IMR-90 (cell line): ENCODE data around the gene RAD51B. TPM values are rescaled to one million over a fixed set of nuclear protein-coding genes. Genes with fewer than 3 reads are reported as not detected.

Experiments
- ATAC-seq: fragments of 200-7000 bp; cut with Tn5 transposase; 2 replicates; pipeline ENCODE4 v1.9.1; 2020; ENCODE audit warnings: low read depth, mild to moderate bottlenecking, moderate library complexity
- BruUV-seq: library from RNA; stranded (reverse); fragments of 400-500 nt; replicated peaks from 2 replicates; lab custom pipeline; 2021; lab: Mats Ljungman, UMichigan
- CTCF ChIA-PET: fragments of 300-600 bp; formaldehyde crosslinking; extraction: SDS; loops from one replicate; lab custom pipeline; 2021; ENCODE audit warnings: antibody characterized with exemption; lab: Yijun Ruan, JAX
- POLR2A ChIA-PET: fragments of 300-600 bp; sonication (Branson Sonifier 250); formaldehyde crosslinking; loops from one replicate; lab custom pipeline; 2022; ENCODE audit warnings: antibody characterized with exemption; ENCODE audit not compliant: unreplicated experiment; lab: Charles Lee
- DNase-seq: peaks from one replicate; pipeline ENCODE4 v3.0.0; 2013
- H2AFZ ChIP-seq: replicated peaks from 2 replicates; pipeline ENCODE3; 2013; ENCODE audit warnings: low read length, mild to moderate bottlenecking; ENCODE audit not compliant: poor library complexity
- H2AK5ac ChIP-seq: 2 replicates; pipeline ENCODE4 v1.6.1; 2013; ENCODE audit warnings: low read depth, low read length, inconsistent platforms
- H2AK9ac ChIP-seq: replicated peaks from 2 replicates; pipeline ENCODE3; 2013; ENCODE audit warnings: mild to moderate bottlenecking, low read depth, low read length, moderate library complexity; ENCODE audit not compliant: poor library complexity
- H2BK120ac ChIP-seq: 2 replicates; pipeline ENCODE4 v1.6.1; 2013; ENCODE audit warnings: low read depth, low read length, inconsistent platforms
- H2BK15ac ChIP-seq: 3 replicates; pipeline ENCODE4 v1.6.1; 2013; ENCODE audit warnings: low read depth, low read length, inconsistent platforms
- H2BK20ac ChIP-seq: 2 replicates; pipeline ENCODE4 v1.6.1; 2013; ENCODE audit warnings: low read depth, mild to moderate bottlenecking, inconsistent platforms, low read length, moderate library complexity
- H2BK5ac ChIP-seq: 2 replicates; pipeline ENCODE4 v1.6.1; 2013; ENCODE audit warnings: mild to moderate bottlenecking, low read depth, low read length, inconsistent platforms; ENCODE audit not compliant: poor library complexity, severe bottlenecking
- H3K14ac ChIP-seq: replicated peaks from 2 replicates; pipeline ENCODE4 v1.6.1; 2013; ENCODE audit warnings: low read depth, low read length, inconsistent platforms
- H3K18ac ChIP-seq: 2 replicates; pipeline ENCODE4 v1.6.1; 2013; ENCODE audit warnings: low read depth, low read length, control low read depth
- H3K23ac ChIP-seq: 2 replicates; pipeline ENCODE4 v1.6.1; 2013; ENCODE audit warnings: low read depth, low read length, inconsistent platforms
- H3K27ac ChIP-seq: 2 replicates; pipeline ENCODE4 v1.5.1; 2013; ENCODE audit warnings: mild to moderate bottlenecking, control low read depth, low read length; ENCODE audit not compliant: insufficient read depth
- H3K27me3 ChIP-seq: 2 replicates; pipeline ENCODE4 v1.6.1; 2013; ENCODE audit warnings: low read length; ENCODE audit not compliant: control insufficient read depth, insufficient read depth
- H3K36me3 ChIP-seq: 2 replicates; pipeline ENCODE4 v1.6.1; 2013; ENCODE audit warnings: low read length, mixed read lengths; ENCODE audit not compliant: control insufficient read depth, insufficient read depth
- H3K4ac ChIP-seq: 2 replicates; pipeline ENCODE4 v1.6.1; 2013; ENCODE audit warnings: low read depth, low read length, inconsistent platforms
- H3K4me1 ChIP-seq: 2 replicates; pipeline ENCODE4 v1.6.1; 2013; ENCODE audit warnings: low read length, mixed read lengths; ENCODE audit not compliant: control insufficient read depth, insufficient read depth
- H3K4me2 ChIP-seq: 2 replicates; pipeline ENCODE4 v1.6.1; 2013; ENCODE audit warnings: low read depth, mild to moderate bottlenecking, control low read depth, low read length, moderate library complexity
- H3K4me3 ChIP-seq: 2 replicates; pipeline ENCODE4 v1.5.1; 2013; ENCODE audit warnings: low read depth, mild to moderate bottlenecking, control low read depth, low read length, moderate library complexity; ENCODE audit not compliant: insufficient read depth
- H3K56ac ChIP-seq: 2 replicates; pipeline ENCODE4 v1.6.1; 2013; ENCODE audit warnings: low read length, inconsistent platforms; ENCODE audit not compliant: insufficient read depth; ENCODE audit errors: extremely low read depth
- H3K79me1 ChIP-seq, 2 experiments: 2 replicates each; pipeline ENCODE4 v1.6.1; 2013; ENCODE audit warnings: low read length in 2 of 2, inconsistent platforms in 1 of 2, low read depth in 1 of 2
- H3K9ac ChIP-seq: 2 replicates; pipeline ENCODE4 v1.6.1; 2013; ENCODE audit warnings: low read depth, low read length, control low read depth
- H3K9me1 ChIP-seq: 2 replicates; pipeline ENCODE4 v1.6.1; 2013; ENCODE audit warnings: low read length, inconsistent platforms; ENCODE audit not compliant: insufficient read depth
- H3K9me3 ChIP-seq: 2 replicates; pipeline ENCODE4 v1.6.1; 2013; ENCODE audit warnings: low read length; ENCODE audit not compliant: control insufficient read depth, insufficient read depth
- H4K20me1 ChIP-seq: 2 replicates; pipeline ENCODE4 v1.6.1; 2013; ENCODE audit warnings: low read length, inconsistent platforms; ENCODE audit not compliant: insufficient read depth
- H4K5ac ChIP-seq: 2 replicates; pipeline ENCODE4 v1.6.1; 2013; ENCODE audit warnings: mild to moderate bottlenecking, low read depth, low read length, control low read depth
- H4K8ac ChIP-seq, 2 experiments: 2 replicates each; pipeline ENCODE4 v1.6.1; 2013; ENCODE audit warnings: low read depth in 2 of 2, low read length in 2 of 2, control low read depth in 1 of 2, inconsistent platforms in 1 of 2
- H4K91ac ChIP-seq: 2 replicates; pipeline ENCODE4 v1.6.1; 2013; ENCODE audit warnings: low read depth, low read length, inconsistent platforms; ENCODE audit not compliant: insufficient read depth
- BHLHE40 ChIP-seq: fragments of 150-350 bp; IDR thresholded peaks from 2 replicates; pipeline ENCODE4 v1.6.1; 2016; ENCODE audit warnings: mild to moderate bottlenecking, low read depth, low read length
- CHD1 ChIP-seq: IDR thresholded peaks from 2 replicates; pipeline ENCODE4 v1.6.1; 2012; ENCODE audit warnings: low read depth, low read length, improper control_type of control experiment
- MAFK ChIP-seq: IDR thresholded peaks from 2 replicates; pipeline ENCODE4 v1.6.1; 2012; ENCODE audit warnings: low read depth, low read length, improper control_type of control experiment
- MXI1 ChIP-seq: IDR thresholded peaks from 2 replicates; pipeline ENCODE4 v1.6.1; 2012; ENCODE audit warnings: low read depth, mild to moderate bottlenecking, low read length, moderate library complexity, borderline replicate concordance
- NFE2L2 ChIP-seq: fragments of 150-350 bp; IDR thresholded peaks from 2 replicates; pipeline ENCODE4 v1.6.1; 2016; ENCODE audit warnings: low read depth, mild to moderate bottlenecking, low read length
- POLR2A ChIP-seq: IDR thresholded peaks from 2 replicates; pipeline ENCODE4 v1.6.1; 2012; ENCODE audit warnings: mild to moderate bottlenecking, low read depth, low read length
- RFX5 ChIP-seq: IDR thresholded peaks from 2 replicates; pipeline ENCODE4 v1.8.0; 2012; ENCODE audit warnings: low read depth, mild to moderate bottlenecking, low read length, moderate library complexity
- WGBS, 2 experiments: methylation state at CpG; one replicate each; pipeline versions ENCODE4 v1.1.5 to v1.1.7; 2013; ENCODE audit warnings: missing lambda C conversion rate in 2 of 2; ENCODE audit not compliant: insufficient read length in 1 of 2; ENCODE audit errors: extremely low coverage in 2 of 2; 5-methylcytosine and 5-hydroxymethylcytosine counted together
- dilution Hi-C: fragments of 300-500 bp; cut with HindIII; formaldehyde crosslinking; loops from one replicate; pipeline ENCODE4 v1.14.3; 2018; ENCODE audit warnings: low sequenced_read_pairs; ENCODE audit not compliant: unreplicated experiment
- in situ Hi-C: fragments of 300-500 bp; cut with MboI; formaldehyde crosslinking; loops from 3 replicates; pipeline ENCODE4 v1.14.3; 2019; ENCODE audit warnings: low sequenced_read_pairs, inconsistent platforms, mixed read lengths
- intact Hi-C: fragments of 100-400 bp; cut with micrococcal nuclease; formaldehyde crosslinking; loops from 2 replicates; pipeline ENCODE4 v1.10.0; 2022
- polyA plus RNA-seq, 3 experiments: library from polyadenylated mRNA; depleted of rRNA; stranded (reverse); fragments of >200 nt; gene quantifications; 2 replicates each; pipeline ENCODE4 v1.2.3, GENCODE V29; 2012; ENCODE audit warnings: low replicate concordance in 1 of 3
- total RNA-seq: library from RNA; depleted of rRNA; stranded (reverse); fragments of >200 nt; gene quantifications from 2 replicates; pipeline ENCODE4 v1.2.3, GENCODE V29; 2012
- TF ChIP-seq, protein P1 (sequence below): fragments of 150-350 bp; IDR thresholded peaks from 2 replicates; pipeline ENCODE4 v1.6.1; 2017; ENCODE audit warnings: mild to moderate bottlenecking, antibody characterized with exemption, low read length, low read depth
- TF ChIP-seq, protein P2 (sequence below): fragments of 150-350 bp; IDR thresholded peaks from 2 replicates; pipeline ENCODE4 v1.6.1; 2016; ENCODE audit warnings: low read depth, mild to moderate bottlenecking, low read length, moderate library complexity, borderline replicate concordance

Gene RAD51B
- total and polyA plus RNA-seq, 2 of the 4 experiments (the other 2 are of a cell fraction), result 5.1 to 18.8 TPM

DNA sequence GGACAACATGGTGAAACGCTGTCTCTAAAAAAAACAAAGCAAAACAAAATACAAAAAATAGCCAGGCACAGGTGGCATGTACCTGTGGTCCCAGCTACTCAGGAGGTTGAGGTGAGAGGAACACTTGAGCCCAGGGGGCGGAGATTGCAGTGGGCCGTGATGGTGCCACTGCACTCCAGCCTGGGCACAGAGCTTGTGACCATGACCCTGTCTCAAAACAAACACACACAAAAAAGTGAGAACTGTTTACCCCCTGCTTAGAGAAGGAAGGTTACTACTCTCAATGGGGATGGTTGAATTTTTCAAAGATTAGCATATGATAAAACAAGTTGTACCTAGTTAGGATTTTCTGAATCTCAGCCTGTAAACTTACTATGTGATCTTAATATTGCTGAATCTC, 905.3 kb downstream of the RAD51B start:
- no TSS peak for BruUV-seq
- intact Hi-C loops, result no loop called here
- no peak overlapping the region for H3K9ac ChIP-seq
- H4K8ac ChIP-seq, result no peak overlapping the region
- H3K27me3 ChIP-seq, result peaks cover 6% of the 10 kb centered on the region; the same call in 1 of the 2 replicates
- no peak overlapping the region for H2AK9ac ChIP-seq
- no peak for ATAC-seq
- no peak overlapping the region for H3K23ac ChIP-seq
- H2BK20ac ChIP-seq, result no peak overlapping the region
- H2BK5ac ChIP-seq, result no peak overlapping the region
- no peak overlapping the region for H3K27ac ChIP-seq
- TF ChIP-seq CHD1 (no peak), BHLHE40 (no peak), MXI1 (no peak), POLR2A (no peak), NFE2L2 (no peak), RFX5 (no peak), MAFK (no peak)
- TF ChIP-seq, protein P1, sequence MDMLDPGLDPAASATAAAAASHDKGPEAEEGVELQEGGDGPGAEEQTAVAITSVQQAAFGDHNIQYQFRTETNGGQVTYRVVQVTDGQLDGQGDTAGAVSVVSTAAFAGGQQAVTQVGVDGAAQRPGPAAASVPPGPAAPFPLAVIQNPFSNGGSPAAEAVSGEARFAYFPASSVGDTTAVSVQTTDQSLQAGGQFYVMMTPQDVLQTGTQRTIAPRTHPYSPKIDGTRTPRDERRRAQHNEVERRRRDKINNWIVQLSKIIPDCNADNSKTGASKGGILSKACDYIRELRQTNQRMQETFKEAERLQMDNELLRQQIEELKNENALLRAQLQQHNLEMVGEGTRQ, result no peak
- TF ChIP-seq, protein P2, sequence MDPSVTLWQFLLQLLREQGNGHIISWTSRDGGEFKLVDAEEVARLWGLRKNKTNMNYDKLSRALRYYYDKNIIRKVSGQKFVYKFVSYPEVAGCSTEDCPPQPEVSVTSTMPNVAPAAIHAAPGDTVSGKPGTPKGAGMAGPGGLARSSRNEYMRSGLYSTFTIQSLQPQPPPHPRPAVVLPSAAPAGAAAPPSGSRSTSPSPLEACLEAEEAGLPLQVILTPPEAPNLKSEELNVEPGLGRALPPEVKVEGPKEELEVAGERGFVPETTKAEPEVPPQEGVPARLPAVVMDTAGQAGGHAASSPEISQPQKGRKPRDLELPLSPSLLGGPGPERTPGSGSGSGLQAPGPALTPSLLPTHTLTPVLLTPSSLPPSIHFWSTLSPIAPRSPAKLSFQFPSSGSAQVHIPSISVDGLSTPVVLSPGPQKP, result no peak
- no peaks in the 10 kb centered on the region for H4K20me1 ChIP-seq
- no peak overlapping the region for H3K4me2 ChIP-seq
- H3K9me1 ChIP-seq, result no peaks in the 10 kb centered on the region; the same call in 1 of the 2 replicates
- no peak for DNase-seq
- dilution Hi-C loops, result no loop called here
- H2BK120ac ChIP-seq, result no peak overlapping the region
- H3K36me3 ChIP-seq, result no peaks in the 10 kb centered on the region
- H3K9me3 ChIP-seq, result no peaks in the 10 kb centered on the region; the same call in 1 of the 2 replicates
- no peak overlapping the region for H3K4ac ChIP-seq
- POLR2A ChIA-PET, result no interaction called here
- no peak overlapping the region for H4K91ac ChIP-seq
- H3K56ac ChIP-seq, result no peak overlapping the region
- no peaks in the 10 kb centered on the region for H3K79me1 ChIP-seq
- no peak overlapping the region for H2AFZ ChIP-seq
- no peak overlapping the region for H4K5ac ChIP-seq
- no CpG with 5 or more reads among the region's 3 CpGs for WGBS, 2 experiments
- H3K4me3 ChIP-seq, result no peak overlapping the region
- no peak overlapping the region for H2BK15ac ChIP-seq
- no peak overlapping the region for H3K14ac ChIP-seq
- H3K18ac ChIP-seq, result no peak overlapping the region
- CTCF ChIA-PET, result no interaction called here
- H2AK5ac ChIP-seq, result no peak overlapping the region
- in situ Hi-C loops, result no loop called here
- no peaks in the 10 kb centered on the region for H3K4me1 ChIP-seq
